ENCODE results near the gene NUBP2.

- TF ChIP-seq, protein P1, sequence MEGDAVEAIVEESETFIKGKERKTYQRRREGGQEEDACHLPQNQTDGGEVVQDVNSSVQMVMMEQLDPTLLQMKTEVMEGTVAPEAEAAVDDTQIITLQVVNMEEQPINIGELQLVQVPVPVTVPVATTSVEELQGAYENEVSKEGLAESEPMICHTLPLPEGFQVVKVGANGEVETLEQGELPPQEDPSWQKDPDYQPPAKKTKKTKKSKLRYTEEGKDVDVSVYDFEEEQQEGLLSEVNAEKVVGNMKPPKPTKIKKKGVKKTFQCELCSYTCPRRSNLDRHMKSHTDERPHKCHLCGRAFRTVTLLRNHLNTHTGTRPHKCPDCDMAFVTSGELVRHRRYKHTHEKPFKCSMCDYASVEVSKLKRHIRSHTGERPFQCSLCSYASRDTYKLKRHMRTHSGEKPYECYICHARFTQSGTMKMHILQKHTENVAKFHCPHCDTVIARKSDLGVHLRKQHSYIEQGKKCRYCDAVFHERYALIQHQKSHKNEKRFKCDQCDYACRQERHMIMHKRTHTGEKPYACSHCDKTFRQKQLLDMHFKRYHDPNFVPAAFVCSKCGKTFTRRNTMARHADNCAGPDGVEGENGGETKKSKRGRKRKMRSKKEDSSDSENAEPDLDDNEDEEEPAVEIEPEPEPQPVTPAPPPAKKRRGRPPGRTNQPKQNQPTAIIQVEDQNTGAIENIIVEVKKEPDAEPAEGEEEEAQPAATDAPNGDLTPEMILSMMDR (conservative IDR thresholded peaks at IDR 0.05 in 1 of 2, IDR thresholded peaks at IDR 0.05 in 1 of 2; ENCODE audit: extremely low read depth in 1 of 2, insufficient read depth in 1 of 2, low read depth in 1 of 2, low read length in 2 of 2): no peak
- no peak for TF ChIP-seq EZH2 (IDR thresholded peaks at IDR 0.05; ENCODE audit: borderline replicate concordance, low read length)
Measured at GRCh38 chr16:1774448-1774780, 8.3 kb upstream of the NUBP2 start.

All from mammary epithelial cell (primary cell).